Suprapubic skin (tissue), 4 donors: ENCODE results near the gene HIVEP2.

Experiments used
- CTCF ChIP-seq, 2 donors: fragments of 200-600 bp in 1 of 2; fragments of 450-650 bp in 1 of 2; sonication (generic) in 1 of 2; IDR thresholded peaks; one replicate each; pipeline ENCODE4 v1.5.1; 2016 to 2019; ENCODE audit warnings: antibody characterized with exemption in 2 of 2, mild to moderate bottlenecking in 1 of 2, moderate library complexity in 1 of 2
- EP300 ChIP-seq: sonication (generic); formaldehyde crosslinking; IDR thresholded peaks from one replicate; pipeline ENCODE4 v1.6.1; 2017; ENCODE audit warnings: antibody characterized with exemption
- POLR2A ChIP-seq, 2 donors: fragments of 450-650 bp; IDR thresholded peaks; one replicate each; pipeline ENCODE4 v1.6.1; 2017; ENCODE audit warnings: antibody characterized with exemption in 2 of 2, mild to moderate bottlenecking in 2 of 2, moderate library complexity in 2 of 2
- POLR2AphosphoS5 ChIP-seq, 3 donors: sonication (generic); formaldehyde crosslinking; IDR thresholded peaks; one replicate each; pipeline ENCODE4 v1.6.1; 2017; ENCODE audit warnings: antibody characterized with exemption in 3 of 3

DNA sequence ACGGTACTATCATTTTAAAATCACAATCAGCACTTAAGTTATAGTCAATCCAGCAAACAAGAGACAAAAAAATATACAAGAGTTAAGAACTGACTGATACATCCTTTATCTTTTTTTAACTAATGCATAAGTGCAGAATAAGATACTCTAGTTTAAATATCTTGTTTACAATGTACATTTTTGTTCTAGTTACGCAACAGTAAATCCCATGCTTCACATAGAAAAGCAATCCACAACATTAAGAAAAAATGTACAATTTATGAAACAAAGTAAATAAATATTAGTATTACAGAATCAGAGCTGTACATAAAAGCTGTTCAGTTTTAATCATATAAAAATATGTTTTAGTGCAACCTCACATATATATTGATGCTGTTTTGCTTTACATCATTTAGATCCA, 192.6 kb downstream of the HIVEP2 start:
- TF ChIP-seq POLR2AphosphoS5 (IDR thresholded peaks at IDR 0.05) (no peak), CTCF (IDR thresholded peaks at IDR 0.05) (no peak), POLR2A (IDR thresholded peaks at IDR 0.05) (no peak), EP300 (no peak)
